ENCODE results near the gene TOX2.

GRCh38 chr20:43923322-43923721 lies 8.7 kb downstream of the TOX2 start:
- TF ChIP-seq, protein P1, sequence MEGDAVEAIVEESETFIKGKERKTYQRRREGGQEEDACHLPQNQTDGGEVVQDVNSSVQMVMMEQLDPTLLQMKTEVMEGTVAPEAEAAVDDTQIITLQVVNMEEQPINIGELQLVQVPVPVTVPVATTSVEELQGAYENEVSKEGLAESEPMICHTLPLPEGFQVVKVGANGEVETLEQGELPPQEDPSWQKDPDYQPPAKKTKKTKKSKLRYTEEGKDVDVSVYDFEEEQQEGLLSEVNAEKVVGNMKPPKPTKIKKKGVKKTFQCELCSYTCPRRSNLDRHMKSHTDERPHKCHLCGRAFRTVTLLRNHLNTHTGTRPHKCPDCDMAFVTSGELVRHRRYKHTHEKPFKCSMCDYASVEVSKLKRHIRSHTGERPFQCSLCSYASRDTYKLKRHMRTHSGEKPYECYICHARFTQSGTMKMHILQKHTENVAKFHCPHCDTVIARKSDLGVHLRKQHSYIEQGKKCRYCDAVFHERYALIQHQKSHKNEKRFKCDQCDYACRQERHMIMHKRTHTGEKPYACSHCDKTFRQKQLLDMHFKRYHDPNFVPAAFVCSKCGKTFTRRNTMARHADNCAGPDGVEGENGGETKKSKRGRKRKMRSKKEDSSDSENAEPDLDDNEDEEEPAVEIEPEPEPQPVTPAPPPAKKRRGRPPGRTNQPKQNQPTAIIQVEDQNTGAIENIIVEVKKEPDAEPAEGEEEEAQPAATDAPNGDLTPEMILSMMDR (IDR thresholded peaks at IDR 0.05) = no peak
- TF ChIP-seq POLR2A (IDR thresholded peaks at IDR 0.05) (no peak), POLR2AphosphoS5 (IDR thresholded peaks at IDR 0.05) (no peak)

All from prostate gland (tissue), 2 donors.